GM18519 (cell line): ENCODE measurements around the gene GPR55.
A peak's percentile ranks its signal among the peaks of the same experiment; 100 is the strongest.

Experiments
- ATAC-seq: cut with Tn5 transposase; IDR thresholded peaks from one replicate; pipeline ENCODE4 v1.9.1; 2021; ENCODE audit warnings: mild to moderate bottlenecking, moderate library complexity; ENCODE audit not compliant: unreplicated experiment, low FRiP score

GPR55 gene

GRCh38 chr2:230904856-230905447 lies 20.1 kb downstream of the GPR55 start:
- ATAC-seq = no peak

- no peak for ATAC-seq
Observed at GRCh38 chr2:230903231-230904150, 21.6 kb downstream of the GPR55 start.

- peak; percentile 55 for ATAC-seq
Observed at GRCh38 chr2:230902180-230902899, 22.7 kb downstream of the GPR55 start.

- ATAC-seq = no peak
Observed at GRCh38 chr2:230901006-230901405, 24.0 kb downstream of the GPR55 start.

GRCh38 chr2:230900336-230900995 lies 24.6 kb downstream of the GPR55 start:
- no peak for ATAC-seq

- no peak for ATAC-seq
Observed at GRCh38 chr2:230899786-230900185, 25.3 kb downstream of the GPR55 start.

GRCh38 chr2:230899287-230899686 lies 25.8 kb downstream of the GPR55 start:
- no peak for ATAC-seq

GRCh38 chr2:230898713-230899091 lies 26.3 kb downstream of the GPR55 start:
- ATAC-seq = no peak

- ATAC-seq = no peak
Observed at GRCh38 chr2:230898016-230898712, 26.9 kb downstream of the GPR55 start.

- ATAC-seq = no peak
Observed at GRCh38 chr2:230896346-230897115, 28.5 kb downstream of the GPR55 start.

GRCh38 chr2:230895536-230896345 lies 29.3 kb downstream of the GPR55 start:
- ATAC-seq = no peak

GRCh38 chr2:230893841-230894781 lies 30.9 kb downstream of the GPR55 start:
- peak; percentile 69 for ATAC-seq

- no peak for ATAC-seq
Observed at GRCh38 chr2:230893338-230893737, 31.7 kb downstream of the GPR55 start.

- ATAC-seq = no peak
Observed at GRCh38 chr2:230891509-230891908, 33.5 kb downstream of the GPR55 start.

- ATAC-seq = no peak
Observed at GRCh38 chr2:230891064-230891463, 34.0 kb downstream of the GPR55 start.

- no peak for ATAC-seq
Observed at GRCh38 chr2:230890646-230891045, 34.4 kb downstream of the GPR55 start.

GRCh38 chr2:230889911-230890601 lies 35.0 kb downstream of the GPR55 start:
- no peak for ATAC-seq
